Breast epithelium (tissue), 3 donors: ENCODE results near the gene P2RY12.

ENCODE experiments used
- POLR2A ChIP-seq: fragments of 450-650 bp; IDR thresholded peaks from one replicate; pipeline ENCODE4 v1.6.1; 2016; ENCODE audit warnings: antibody characterized with exemption, mild to moderate bottlenecking, moderate library complexity
- POLR2AphosphoS5 ChIP-seq, 3 donors: sonication (generic); formaldehyde crosslinking; IDR thresholded peaks; one replicate each; pipeline ENCODE4 v1.6.1; 2017; ENCODE audit warnings: antibody characterized with exemption in 3 of 3
- TF ChIP-seq, protein P1 (sequence below), 3 donors: fragments of 450-650 bp; IDR thresholded peaks; one replicate each; pipeline ENCODE4 v1.5.1; 2016 to 2017; ENCODE audit warnings: antibody characterized with exemption in 3 of 3, mild to moderate bottlenecking in 3 of 3, moderate library complexity in 3 of 3

DNA sequence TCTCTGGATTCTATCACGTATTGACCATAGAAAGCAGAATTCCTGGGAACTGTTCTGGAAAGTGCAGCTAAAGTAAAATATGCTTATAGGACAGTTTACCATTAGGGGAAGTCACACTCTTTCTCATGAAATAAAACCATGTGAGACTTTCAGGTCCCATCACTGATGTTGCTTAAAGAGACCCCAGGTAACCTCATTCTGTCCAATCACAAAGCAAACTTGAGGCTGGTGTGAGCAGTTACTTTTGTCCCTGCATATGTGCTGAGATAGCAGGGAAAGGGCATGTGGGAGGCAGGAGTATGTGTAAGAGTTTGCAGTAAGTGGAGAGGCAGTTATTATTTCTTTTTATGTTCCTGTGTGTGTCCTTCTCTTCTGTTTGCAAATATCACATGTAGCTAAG lies 84.0 kb downstream of the P2RY12 start:
- no peak for TF ChIP-seq POLR2A
- TF ChIP-seq, protein P1, sequence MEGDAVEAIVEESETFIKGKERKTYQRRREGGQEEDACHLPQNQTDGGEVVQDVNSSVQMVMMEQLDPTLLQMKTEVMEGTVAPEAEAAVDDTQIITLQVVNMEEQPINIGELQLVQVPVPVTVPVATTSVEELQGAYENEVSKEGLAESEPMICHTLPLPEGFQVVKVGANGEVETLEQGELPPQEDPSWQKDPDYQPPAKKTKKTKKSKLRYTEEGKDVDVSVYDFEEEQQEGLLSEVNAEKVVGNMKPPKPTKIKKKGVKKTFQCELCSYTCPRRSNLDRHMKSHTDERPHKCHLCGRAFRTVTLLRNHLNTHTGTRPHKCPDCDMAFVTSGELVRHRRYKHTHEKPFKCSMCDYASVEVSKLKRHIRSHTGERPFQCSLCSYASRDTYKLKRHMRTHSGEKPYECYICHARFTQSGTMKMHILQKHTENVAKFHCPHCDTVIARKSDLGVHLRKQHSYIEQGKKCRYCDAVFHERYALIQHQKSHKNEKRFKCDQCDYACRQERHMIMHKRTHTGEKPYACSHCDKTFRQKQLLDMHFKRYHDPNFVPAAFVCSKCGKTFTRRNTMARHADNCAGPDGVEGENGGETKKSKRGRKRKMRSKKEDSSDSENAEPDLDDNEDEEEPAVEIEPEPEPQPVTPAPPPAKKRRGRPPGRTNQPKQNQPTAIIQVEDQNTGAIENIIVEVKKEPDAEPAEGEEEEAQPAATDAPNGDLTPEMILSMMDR (IDR thresholded peaks at IDR 0.05), result no peak
- TF ChIP-seq POLR2AphosphoS5 (IDR thresholded peaks at IDR 0.05), result no peak
